ENCODE data around the gene BCKDK. TPM values are rescaled to one million over a fixed set of nuclear protein-coding genes. Genes with fewer than 3 reads are reported as not detected.

The BCKDK gene
- total and polyA plus RNA-seq, 2 of the 13 experiments (the other 11 are each of a cell fraction or from before 2014, with no cell fraction given), result 24.9 to 42.6 TPM

DNA sequence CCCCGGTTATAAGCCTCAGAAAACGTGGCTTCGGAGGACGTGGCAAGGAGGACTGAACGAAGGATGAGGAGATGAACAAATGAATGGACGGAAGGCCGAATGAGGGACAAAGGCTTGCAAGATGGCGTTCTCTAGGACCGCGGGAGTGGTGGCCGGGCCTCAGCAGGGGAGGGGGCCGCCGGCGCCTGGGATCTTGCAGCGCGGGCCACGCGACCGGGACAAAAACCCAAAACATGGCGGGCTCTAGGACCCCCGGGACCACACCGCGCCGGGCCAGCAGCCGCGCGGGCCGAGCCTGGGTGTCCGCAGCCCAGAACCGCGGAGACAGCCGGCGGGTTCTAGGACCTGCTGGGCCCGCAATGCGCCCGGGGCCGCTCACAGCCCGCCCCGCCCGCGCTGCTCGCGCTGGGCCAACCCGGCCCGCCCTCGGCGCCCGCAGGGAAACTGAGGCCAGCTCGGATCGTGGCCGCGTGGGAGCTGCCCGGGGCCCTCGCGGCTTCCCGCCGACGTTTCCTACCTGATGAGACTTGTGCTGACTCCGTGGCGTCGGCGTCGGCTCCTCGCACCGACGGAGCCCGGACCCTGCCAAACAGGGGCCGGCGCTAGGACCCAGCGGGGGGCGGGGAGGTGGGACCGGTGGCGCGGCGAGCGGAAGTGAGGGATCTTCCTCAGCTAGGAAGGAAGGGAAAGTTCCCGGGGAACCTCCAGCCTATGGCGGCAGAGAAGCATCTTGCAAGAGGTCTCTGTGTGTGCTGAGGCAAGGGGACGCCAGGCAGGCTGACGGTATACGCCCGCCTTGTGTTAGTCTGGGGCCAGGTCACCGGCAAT is 34.8 kb upstream of the BCKDK start (continued):
- TF ChIP-seq TSC22D2 (CRISPR knock-in tag; IDR thresholded peaks at IDR 0.05; ENCODE audit: borderline replicate concordance) (0 out of 2 replicates have a peak, but pooled peaks have one; percentile 18), AHR (CRISPR knock-in tag; IDR thresholded peaks at IDR 0.05) (no peak), ZNF777 (CRISPR knock-in tag; IDR thresholded peaks at IDR 0.05) (peak; percentile 79), ISL2 (CRISPR knock-in tag; IDR thresholded peaks at IDR 0.05) (peak; percentile 80), ELF3 (CRISPR knock-in tag; IDR thresholded peaks at IDR 0.05) (no peak; the same call in 1 of the 2 replicates), MIXL1 (CRISPR knock-in tag; IDR thresholded peaks at IDR 0.05) (peak; percentile 25; the same call in 1 of the 2 replicates), ZNF691 (CRISPR knock-in tag; IDR thresholded peaks at IDR 0.05; ENCODE audit: borderline replicate concordance, low read depth) (no peak; the same call in none of the 2 replicates), CEBPB (IDR thresholded peaks at IDR 0.05; ENCODE audit: borderline replicate concordance, low read depth, low read length) (no peak), ZNF235 (CRISPR knock-in tag; IDR thresholded peaks at IDR 0.05; ENCODE audit: borderline replicate concordance) (peak; percentile 59; the same call in 1 of the 2 replicates), ZNF160 (CRISPR knock-in tag; IDR thresholded peaks at IDR 0.05) (peak; percentile 81; the same call in 1 of the 2 replicates), SP2 (CRISPR knock-in tag; IDR thresholded peaks at IDR 0.05) (peak; percentile 29; the same call in 1 of the 2 replicates), SP140L (CRISPR knock-in tag; IDR thresholded peaks at IDR 0.05; ENCODE audit: borderline replicate concordance) (no peak; the same call in 1 of the 2 replicates), NFATC3 (CRISPR knock-in tag; IDR thresholded peaks at IDR 0.05) (no peak), JDP2 (CRISPR knock-in tag; IDR thresholded peaks at IDR 0.05; ENCODE audit: borderline replicate concordance) (no peak; the same call in 1 of the 2 replicates), ZFP1 (CRISPR knock-in tag; IDR thresholded peaks at IDR 0.05) (no peak), ZKSCAN5 (CRISPR knock-in tag; IDR thresholded peaks at IDR 0.05) (0 out of 2 replicates have a peak, but pooled peaks have one; percentile 64), ZNF30 (CRISPR knock-in tag; IDR thresholded peaks at IDR 0.05) (no peak), ZNF276 (CRISPR knock-in tag; IDR thresholded peaks at IDR 0.05; ENCODE audit: low read depth) (peak; percentile 15; the same call in 1 of the 2 replicates)
- TF ChIP-seq, protein P1, sequence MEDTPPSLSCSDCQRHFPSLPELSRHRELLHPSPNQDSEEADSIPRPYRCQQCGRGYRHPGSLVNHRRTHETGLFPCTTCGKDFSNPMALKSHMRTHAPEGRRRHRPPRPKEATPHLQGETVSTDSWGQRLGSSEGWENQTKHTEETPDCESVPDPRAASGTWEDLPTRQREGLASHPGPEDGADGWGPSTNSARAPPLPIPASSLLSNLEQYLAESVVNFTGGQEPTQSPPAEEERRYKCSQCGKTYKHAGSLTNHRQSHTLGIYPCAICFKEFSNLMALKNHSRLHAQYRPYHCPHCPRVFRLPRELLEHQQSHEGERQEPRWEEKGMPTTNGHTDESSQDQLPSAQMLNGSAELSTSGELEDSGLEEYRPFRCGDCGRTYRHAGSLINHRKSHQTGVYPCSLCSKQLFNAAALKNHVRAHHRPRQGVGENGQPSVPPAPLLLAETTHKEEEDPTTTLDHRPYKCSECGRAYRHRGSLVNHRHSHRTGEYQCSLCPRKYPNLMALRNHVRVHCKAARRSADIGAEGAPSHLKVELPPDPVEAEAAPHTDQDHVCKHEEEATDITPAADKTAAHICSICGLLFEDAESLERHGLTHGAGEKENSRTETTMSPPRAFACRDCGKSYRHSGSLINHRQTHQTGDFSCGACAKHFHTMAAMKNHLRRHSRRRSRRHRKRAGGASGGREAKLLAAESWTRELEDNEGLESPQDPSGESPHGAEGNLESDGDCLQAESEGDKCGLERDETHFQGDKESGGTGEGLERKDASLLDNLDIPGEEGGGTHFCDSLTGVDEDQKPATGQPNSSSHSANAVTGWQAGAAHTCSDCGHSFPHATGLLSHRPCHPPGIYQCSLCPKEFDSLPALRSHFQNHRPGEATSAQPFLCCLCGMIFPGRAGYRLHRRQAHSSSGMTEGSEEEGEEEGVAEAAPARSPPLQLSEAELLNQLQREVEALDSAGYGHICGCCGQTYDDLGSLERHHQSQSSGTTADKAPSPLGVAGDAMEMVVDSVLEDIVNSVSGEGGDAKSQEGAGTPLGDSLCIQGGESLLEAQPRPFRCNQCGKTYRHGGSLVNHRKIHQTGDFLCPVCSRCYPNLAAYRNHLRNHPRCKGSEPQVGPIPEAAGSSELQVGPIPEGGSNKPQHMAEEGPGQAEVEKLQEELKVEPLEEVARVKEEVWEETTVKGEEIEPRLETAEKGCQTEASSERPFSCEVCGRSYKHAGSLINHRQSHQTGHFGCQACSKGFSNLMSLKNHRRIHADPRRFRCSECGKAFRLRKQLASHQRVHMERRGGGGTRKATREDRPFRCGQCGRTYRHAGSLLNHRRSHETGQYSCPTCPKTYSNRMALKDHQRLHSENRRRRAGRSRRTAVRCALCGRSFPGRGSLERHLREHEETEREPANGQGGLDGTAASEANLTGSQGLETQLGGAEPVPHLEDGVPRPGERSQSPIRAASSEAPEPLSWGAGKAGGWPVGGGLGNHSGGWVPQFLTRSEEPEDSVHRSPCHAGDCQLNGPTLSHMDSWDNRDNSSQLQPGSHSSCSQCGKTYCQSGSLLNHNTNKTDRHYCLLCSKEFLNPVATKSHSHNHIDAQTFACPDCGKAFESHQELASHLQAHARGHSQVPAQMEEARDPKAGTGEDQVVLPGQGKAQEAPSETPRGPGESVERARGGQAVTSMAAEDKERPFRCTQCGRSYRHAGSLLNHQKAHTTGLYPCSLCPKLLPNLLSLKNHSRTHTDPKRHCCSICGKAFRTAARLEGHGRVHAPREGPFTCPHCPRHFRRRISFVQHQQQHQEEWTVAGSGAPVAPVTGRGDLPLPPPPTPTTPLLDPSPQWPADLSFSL (CRISPR knock-in tag; IDR thresholded peaks at IDR 0.05), result no peak
- TF ChIP-seq, protein P2, sequence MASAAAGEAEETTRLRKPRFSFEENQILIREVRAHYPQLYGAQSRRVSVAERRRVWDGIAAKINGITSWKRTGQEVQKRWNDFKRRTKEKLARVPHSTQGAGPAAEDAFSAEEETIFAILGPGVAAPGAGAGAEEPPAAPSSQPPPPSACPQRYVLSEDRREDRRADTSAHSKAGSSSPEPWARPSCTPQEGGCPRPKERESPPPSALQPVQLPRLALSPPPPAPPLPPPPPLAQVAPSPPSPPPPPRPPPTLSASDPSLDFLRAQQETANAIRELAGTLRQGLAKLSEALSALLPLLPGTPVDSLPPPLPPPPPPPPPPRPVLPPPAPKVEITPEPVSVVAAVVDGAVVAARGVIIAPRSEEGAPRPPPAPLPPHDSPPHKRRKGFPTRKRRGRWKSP (CRISPR knock-in tag; IDR thresholded peaks at IDR 0.05), result peak; percentile 73; the same call in 1 of the 2 replicates
